HepG2 (cell line): ENCODE data around the gene FAM193A. TPM values are rescaled to one million over a fixed set of nuclear protein-coding genes. Genes with fewer than 3 reads are reported as not detected.

Experiments
- ATAC-seq: fragments of 200-7000 bp; cut with Tn5 transposase; 3 replicates; pipeline ENCODE4 v1.9.1; 2020; ENCODE audit warnings: mild to moderate bottlenecking, moderate library complexity
- BruUV-seq: library from RNA; stranded (reverse); fragments of 400-500 nt; replicated peaks from 2 replicates; lab custom pipeline; 2021; lab: Mats Ljungman, UMichigan
- CTCF ChIA-PET: fragments of 300-600 bp; formaldehyde crosslinking; extraction: SDS; loops from one replicate; lab custom pipeline; 2021; ENCODE audit warnings: low total read pairs, inconsistent platforms, low intra/inter-chr PET ratio; lab: Yijun Ruan, JAX
- POLR2A ChIA-PET: fragments of 350-600 bp; sonication (Branson Sonifier 250); formaldehyde crosslinking; loops from one replicate; lab custom pipeline; 2020; ENCODE audit warnings: antibody characterized with exemption, inconsistent platforms; lab: Yijun Ruan, JAX
- DNase-seq: peaks from one replicate; pipeline ENCODE4 v3.0.0-alpha.2; 2015; ENCODE audit warnings: low spot score
- FAIRE-seq: peaks from 3 replicates; lab custom pipeline; 2011; peaks lifted over from hg19 to GRCh38; lab: Jason Lieb, UNC
- H2AFZ ChIP-seq: one replicate; pipeline ENCODE4 v1.6.1; 2011; ENCODE audit warnings: low read length, inconsistent platforms
- H3K27ac ChIP-seq: fragments of 300-600 bp; 3 replicates; pipeline ENCODE4 v1.8.0; 2011; ENCODE audit warnings: mixed run types, mild to moderate bottlenecking, mixed read lengths, low read length, inconsistent platforms; ENCODE audit not compliant: insufficient read depth; ENCODE audit errors: extremely low read length
- H3K27me3 ChIP-seq, 2 experiments: fragments of 200-600 bp in 1 of 2; 2 replicates in 1 of 2; 3 replicates in 1 of 2; pipeline versions ENCODE4 v1.6.0 to v1.8.0; 2011; ENCODE audit warnings: low read length in 2 of 2, mild to moderate bottlenecking in 2 of 2, moderate library complexity in 2 of 2, inconsistent platforms in 1 of 2; ENCODE audit not compliant: insufficient read depth in 2 of 2, control insufficient read depth in 1 of 2
- H3K36me3 ChIP-seq, 2 experiments: fragments of 200-600 bp in 1 of 2; replicated peaks in 1 of 2; 2 replicates in 1 of 2; 3 replicates in 1 of 2; pipeline versions ENCODE4 v1.5.1 to v1.8.0; 2011; ENCODE audit warnings: low read length in 2 of 2, inconsistent platforms in 1 of 2; ENCODE audit not compliant: insufficient read depth in 2 of 2, control insufficient read depth in 1 of 2
- H3K4me1 ChIP-seq: 2 replicates; pipeline ENCODE4 v1.5.1; 2012; ENCODE audit warnings: low read length, inconsistent platforms; ENCODE audit not compliant: insufficient read depth
- H3K4me2 ChIP-seq: 2 replicates; pipeline ENCODE4 v1.6.0; 2011; ENCODE audit warnings: low read depth, low read length, inconsistent platforms
- H3K4me3 ChIP-seq, 3 experiments: fragments of 200-600 bp in 1 of 3; sonication (generic), shearing (Covaris generic) in 1 of 3; replicated peaks in 1 of 3; 2 replicates each; pipeline ENCODE4 v1.5.1; 2011 to 2016; ENCODE audit warnings: low read length in 3 of 3, inconsistent platforms in 2 of 3, low read depth in 2 of 3, mild to moderate bottlenecking in 2 of 3, control low read depth in 1 of 3, mixed read lengths in 1 of 3; ENCODE audit not compliant: insufficient read depth in 1 of 3
- H3K79me2 ChIP-seq: one replicate; pipeline ENCODE4 v1.6.1; 2011; ENCODE audit warnings: low read length, inconsistent platforms; ENCODE audit not compliant: insufficient read depth
- H3K9ac ChIP-seq: 2 replicates; pipeline ENCODE4 v1.6.0; 2011; ENCODE audit warnings: mild to moderate bottlenecking, low read depth, low read length, inconsistent platforms; ENCODE audit not compliant: insufficient read depth
- H3K9me3 ChIP-seq: 2 replicates; pipeline ENCODE4 v1.5.1; 2012; ENCODE audit warnings: mild to moderate bottlenecking, low read length
- H4K20me1 ChIP-seq: 2 replicates; pipeline ENCODE4 v1.6.0; 2011; ENCODE audit warnings: inconsistent platforms, mild to moderate bottlenecking, low read length, moderate library complexity; ENCODE audit not compliant: insufficient read depth
- AHR ChIP-seq: IDR thresholded peaks from 2 replicates; pipeline ENCODE4 v1.6.1; 2018; ENCODE audit warnings: missing genetic modification reagents, missing compliant biosample characterization
- ARNT ChIP-seq: fragments of 450-650 bp; IDR thresholded peaks from 2 replicates; pipeline ENCODE4 v1.6.1; 2017
- ARNTL ChIP-seq: sonication (generic); formaldehyde crosslinking; IDR thresholded peaks from 2 replicates; pipeline ENCODE4 v1.4.0; 2020; ENCODE audit warnings: mild to moderate bottlenecking, missing genetic modification reagents
- FOXJ3 ChIP-seq: sonication (generic); formaldehyde crosslinking; IDR thresholded peaks from 2 replicates; pipeline ENCODE4 v1.4.0; 2020; ENCODE audit warnings: missing genetic modification reagents, mild to moderate bottlenecking, borderline replicate concordance
- FOXM1 ChIP-seq: sonication (generic); formaldehyde crosslinking; IDR thresholded peaks from 2 replicates; pipeline ENCODE4 v1.5.0; 2020; ENCODE audit warnings: missing genetic modification reagents
- HNF4G ChIP-seq, 2 experiments: sonication (generic) in 1 of 2; formaldehyde crosslinking in 1 of 2; IDR thresholded peaks; 2 replicates each; pipeline versions ENCODE4 v1.4.0 to v1.6.1; 2011 to 2020; ENCODE audit warnings: borderline replicate concordance in 2 of 2, low read depth in 2 of 2, mild to moderate bottlenecking in 2 of 2, low read length in 1 of 2, missing genetic modification reagents in 1 of 2, moderate library complexity in 1 of 2
- HOXA9 ChIP-seq: sonication (generic); formaldehyde crosslinking; IDR thresholded peaks from 2 replicates; pipeline ENCODE4 v1.8.1; 2022; ENCODE audit warnings: missing genetic modification reagents, mild to moderate bottlenecking, moderate library complexity, borderline replicate concordance
- MAFF ChIP-seq: IDR thresholded peaks from 2 replicates; pipeline ENCODE4 v1.6.1; 2011; ENCODE audit warnings: low read depth, low read length, improper control_type of control experiment
- MED13 ChIP-seq: sonication (generic); formaldehyde crosslinking; IDR thresholded peaks from 2 replicates; pipeline ENCODE4 v1.5.0; 2020; ENCODE audit warnings: missing genetic modification reagents
- MIER3 ChIP-seq: IDR thresholded peaks from 2 replicates; pipeline ENCODE4 v1.6.1; 2016; ENCODE audit warnings: missing compliant biosample characterization, borderline replicate concordance
- MIXL1 ChIP-seq: IDR thresholded peaks from 2 replicates; pipeline ENCODE4 v1.6.1; 2016
- NFKBIZ ChIP-seq: IDR thresholded peaks from 2 replicates; pipeline ENCODE4 v1.6.1; 2018; ENCODE audit warnings: missing genetic modification reagents, missing compliant biosample characterization
- NONO ChIP-seq, 2 experiments: fragments of 450-650 bp in 1 of 2; sonication (generic) in 1 of 2; formaldehyde crosslinking in 1 of 2; IDR thresholded peaks in 1 of 2; conservative IDR thresholded peaks in 1 of 2; 2 replicates each; pipeline versions ENCODE4 v1.6.1 to v1.8.0; 2017 to 2022; ENCODE audit warnings: mild to moderate bottlenecking in 1 of 2, missing genetic modification reagents in 1 of 2, moderate library complexity in 1 of 2
- PAF1 ChIP-seq: IDR thresholded peaks from 2 replicates; pipeline ENCODE4 v1.6.1; 2016; ENCODE audit warnings: missing genetic modification reagents, missing compliant biosample characterization
- PHF21A ChIP-seq: sonication (generic); formaldehyde crosslinking; IDR thresholded peaks from 2 replicates; pipeline ENCODE4 v1.5.0; 2020; ENCODE audit warnings: mild to moderate bottlenecking, missing genetic modification reagents
- POLR2A ChIP-seq, 2 experiments: IDR thresholded peaks; 2 replicates each; pipeline ENCODE4 v1.6.1; 2011; ENCODE audit warnings: low read depth in 2 of 2, low read length in 2 of 2, mild to moderate bottlenecking in 1 of 2, moderate library complexity in 1 of 2; ENCODE audit not compliant: insufficient read depth in 1 of 2
- RFXAP ChIP-seq: sonication (generic); formaldehyde crosslinking; IDR thresholded peaks from 2 replicates; pipeline ENCODE4 v1.4.0; 2020; ENCODE audit warnings: missing genetic modification reagents, borderline replicate concordance
- SATB2 ChIP-seq: sonication (generic); formaldehyde crosslinking; IDR thresholded peaks from 2 replicates; pipeline ENCODE4 v1.5.0; 2020; ENCODE audit warnings: missing genetic modification reagents
- U2AF1 ChIP-seq: fragments of 200-400 bp; formaldehyde crosslinking; optimal IDR thresholded peaks from 2 replicates; pipeline ENCODE3; 2017; ENCODE audit warnings: mild to moderate bottlenecking, low read depth, low read length
- XBP1 ChIP-seq: sonication (generic); formaldehyde crosslinking; IDR thresholded peaks from 2 replicates; pipeline ENCODE4 v1.5.0; 2020; ENCODE audit warnings: missing genetic modification reagents
- ZNF121 ChIP-seq: sonication (generic); formaldehyde crosslinking; IDR thresholded peaks from 2 replicates; pipeline ENCODE4 v1.5.0; 2020; ENCODE audit warnings: mild to moderate bottlenecking, missing genetic modification reagents
- ZNF572 ChIP-seq: sonication (generic); formaldehyde crosslinking; IDR thresholded peaks from 2 replicates; pipeline ENCODE4 v1.5.1; 2020; ENCODE audit warnings: mild to moderate bottlenecking, missing genetic modification reagents
- WGBS: methylation state at CpG from one replicate; pipeline ENCODE4 v1.1.6; 2017; ENCODE audit warnings: low lambda C conversion rate; 5-methylcytosine and 5-hydroxymethylcytosine counted together
- in situ Hi-C: cut with HindIII; loops from 2 replicates; pipeline ENCODE4 v1.10.0; 2017; ENCODE audit warnings: low pct_unique_long_range_greater_than_20kb; ENCODE audit not compliant: extremely low pct_ligation_motif_present
- intact Hi-C: fragments of 100-400 bp; cut with micrococcal nuclease; formaldehyde crosslinking; loops from one replicate; pipeline ENCODE4 v1.10.0; 2022; ENCODE audit not compliant: unreplicated experiment
- polyA plus RNA-seq, 8 experiments: library from polyadenylated mRNA; depleted of rRNA in 3 of 8; stranded (reverse) in 7 of 8; unstranded in 1 of 8; fragments of >200 nt; fragmentation: Illumina TruSeq in 4 of 8; extraction: Trizol in 4 of 8; gene quantifications; 2 replicates each; pipeline versions ENCODE4 v1.2.1 to v1.2.3, GENCODE V29; 2011 to 2016; ENCODE audit warnings: low read depth in 4 of 8, missing spikeins in 1 of 8, mixed read lengths in 1 of 8; ENCODE audit not compliant: insufficient read depth in 1 of 8
- total RNA-seq, 5 experiments: library from RNA; depleted of rRNA; stranded (reverse); fragments of >200 nt; fragmentation: Illumina TruSeq; extraction: Trizol; gene quantifications; 2 replicates each; pipeline ENCODE4 v1.2.3, GENCODE V29; 2016; ENCODE audit warnings: low read depth in 1 of 5
- TF ChIP-seq, protein P1 (sequence below), 2 experiments: sonication (generic) in 1 of 2; formaldehyde crosslinking in 1 of 2; IDR thresholded peaks; 2 replicates each; pipeline versions ENCODE4 v1.4.0 to v1.6.1; 2018 to 2020; ENCODE audit warnings: missing genetic modification reagents in 2 of 2, borderline replicate concordance in 1 of 2, low read depth in 1 of 2, mild to moderate bottlenecking in 1 of 2, missing biosample characterization in 1 of 2
- TF ChIP-seq, protein P2 (sequence below): sonication (generic); formaldehyde crosslinking; IDR thresholded peaks from 2 replicates; pipeline ENCODE4 v1.8.0; 2022; ENCODE audit warnings: mild to moderate bottlenecking, missing genetic modification reagents; ENCODE audit not compliant: insufficient replicate concordance

Gene FAM193A
- total and polyA plus RNA-seq, 2 of the 13 experiments (the other 11 are each of a cell fraction or from before 2014, with no cell fraction given) = 5.7 to 8.7 TPM

DNA sequence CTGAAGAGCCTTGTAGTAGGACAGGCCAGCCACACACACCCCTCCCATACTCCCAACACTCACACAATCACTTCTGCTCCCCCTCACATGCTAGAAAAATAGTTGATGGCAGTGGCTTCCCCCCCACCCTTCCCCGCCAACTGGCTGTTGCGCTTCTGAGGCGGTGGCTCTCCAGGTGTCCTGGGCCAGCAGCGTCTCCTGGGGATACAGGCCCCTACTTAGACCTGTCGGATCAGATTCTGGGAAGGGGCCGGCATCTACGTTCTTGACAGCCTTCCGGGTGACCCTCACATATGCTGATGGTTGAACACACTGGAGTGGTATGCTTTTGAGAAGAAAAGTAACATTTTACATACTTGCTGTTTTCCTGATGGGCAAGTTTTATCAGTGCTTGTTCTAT lies 179.8 kb downstream of the FAM193A start (continued):
- TF ChIP-seq ARNT (no peak), XBP1 (CRISPR knock-in tag) (no peak), PHF21A (CRISPR knock-in tag) (no peak), FOXJ3 (CRISPR knock-in tag) (no peak), ARNTL (CRISPR knock-in tag) (no peak), MIER3 (CRISPR knock-in tag) (no peak)
- TF ChIP-seq, protein P1, sequence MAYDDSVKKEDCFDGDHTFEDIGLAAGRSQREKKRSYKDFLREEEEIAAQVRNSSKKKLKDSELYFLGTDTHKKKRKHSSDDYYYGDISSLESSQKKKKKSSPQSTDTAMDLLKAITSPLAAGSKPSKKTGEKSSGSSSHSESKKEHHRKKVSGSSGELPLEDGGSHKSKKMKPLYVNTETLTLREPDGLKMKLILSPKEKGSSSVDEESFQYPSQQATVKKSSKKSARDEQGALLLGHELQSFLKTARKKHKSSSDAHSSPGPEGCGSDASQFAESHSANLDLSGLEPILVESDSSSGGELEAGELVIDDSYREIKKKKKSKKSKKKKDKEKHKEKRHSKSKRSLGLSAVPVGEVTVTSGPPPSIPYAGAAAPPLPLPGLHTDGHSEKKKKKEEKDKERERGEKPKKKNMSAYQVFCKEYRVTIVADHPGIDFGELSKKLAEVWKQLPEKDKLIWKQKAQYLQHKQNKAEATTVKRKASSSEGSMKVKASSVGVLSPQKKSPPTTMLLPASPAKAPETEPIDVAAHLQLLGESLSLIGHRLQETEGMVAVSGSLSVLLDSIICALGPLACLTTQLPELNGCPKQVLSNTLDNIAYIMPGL (CRISPR knock-in tag; IDR thresholded peaks at IDR 0.05; ENCODE audit: borderline replicate concordance in 1 of 2, low read depth in 1 of 2) = no peak
- TF ChIP-seq, protein P2, sequence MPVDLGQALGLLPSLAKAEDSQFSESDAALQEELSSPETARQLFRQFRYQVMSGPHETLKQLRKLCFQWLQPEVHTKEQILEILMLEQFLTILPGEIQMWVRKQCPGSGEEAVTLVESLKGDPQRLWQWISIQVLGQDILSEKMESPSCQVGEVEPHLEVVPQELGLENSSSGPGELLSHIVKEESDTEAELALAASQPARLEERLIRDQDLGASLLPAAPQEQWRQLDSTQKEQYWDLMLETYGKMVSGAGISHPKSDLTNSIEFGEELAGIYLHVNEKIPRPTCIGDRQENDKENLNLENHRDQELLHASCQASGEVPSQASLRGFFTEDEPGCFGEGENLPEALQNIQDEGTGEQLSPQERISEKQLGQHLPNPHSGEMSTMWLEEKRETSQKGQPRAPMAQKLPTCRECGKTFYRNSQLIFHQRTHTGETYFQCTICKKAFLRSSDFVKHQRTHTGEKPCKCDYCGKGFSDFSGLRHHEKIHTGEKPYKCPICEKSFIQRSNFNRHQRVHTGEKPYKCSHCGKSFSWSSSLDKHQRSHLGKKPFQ (CRISPR knock-in tag) = no peak

DNA sequence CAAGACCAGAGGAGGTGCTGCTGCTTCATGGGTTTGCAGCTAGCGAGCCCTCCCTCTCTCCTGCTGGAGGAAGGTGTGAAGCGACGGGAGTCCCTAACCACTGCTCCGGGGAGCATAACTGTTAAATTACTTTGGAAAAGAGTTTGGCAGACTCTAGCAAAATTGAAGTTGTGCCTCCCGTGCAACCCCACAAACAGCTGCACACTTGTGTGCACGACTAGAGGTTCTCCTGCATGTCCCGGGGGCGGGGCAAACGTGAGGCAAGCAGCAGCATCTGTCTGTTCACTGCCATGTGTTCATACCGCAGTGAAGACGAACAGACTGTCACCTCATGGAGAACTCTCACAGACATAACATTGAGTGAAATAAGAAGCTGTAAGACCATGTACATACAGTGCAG lies 185.1 kb downstream of the FAM193A start:
- POLR2A ChIA-PET = no interaction called here
- no peak for DNase-seq
- no peak overlapping the region for H3K27ac ChIP-seq
- H4K20me1 ChIP-seq = no peaks in the 10 kb centered on the region
- H3K79me2 ChIP-seq = no peaks in the 10 kb centered on the region
- H3K4me3 ChIP-seq = no peak overlapping the region
- peaks cover 11 to 51% of the 10 kb centered on the region in 2 experiments; a peak in 4 of 5 replicates for H3K36me3 ChIP-seq
- FAIRE-seq = no peak
- no TSS peak for BruUV-seq
- in situ Hi-C loops (no loop called here), intact Hi-C loops (no loop called here)
- peak; percentile 37 for ATAC-seq
- H3K9ac ChIP-seq = no peak overlapping the region
- no peak overlapping the region for H3K4me2 ChIP-seq
- CTCF ChIA-PET = no interaction called here
- no peak overlapping the region for H2AFZ ChIP-seq
- no peaks in the 10 kb centered on the region for H3K4me1 ChIP-seq
- H3K27me3 ChIP-seq = no peaks in the 10 kb centered on the region
- 98% methylated on average over 8 of the region's 11 CpGs for WGBS
- no peaks in the 10 kb centered on the region for H3K9me3 ChIP-seq
- TF ChIP-seq HOXA9 (CRISPR knock-in tag) = no peak
- TF ChIP-seq NONO (IDR thresholded peaks at IDR 0.05) = no peak
- no peak for TF ChIP-seq NONO (CRISPR knock-in tag; conservative IDR thresholded peaks at IDR 0.05)
- TF ChIP-seq PAF1 (CRISPR knock-in tag) = no peak
- TF ChIP-seq SATB2 (CRISPR knock-in tag) = no peak
- no peak for TF ChIP-seq POLR2A (IDR thresholded peaks at IDR 0.05; ENCODE audit: insufficient read depth in 1 of 2, low read depth in 2 of 2, low read length in 2 of 2)
- TF ChIP-seq MAFF = no peak
- TF ChIP-seq FOXM1 (CRISPR knock-in tag) = no peak
- no peak for TF ChIP-seq NFKBIZ
- TF ChIP-seq MED13 (CRISPR knock-in tag) = no peak
- TF ChIP-seq RFXAP (CRISPR knock-in tag) = no peak
- TF ChIP-seq U2AF1 = no peak
- no peak for TF ChIP-seq AHR (CRISPR knock-in tag)
- TF ChIP-seq ZNF572 (CRISPR knock-in tag) = no peak
- TF ChIP-seq ZNF121 (CRISPR knock-in tag) = no peak
- no peak for TF ChIP-seq MIXL1 (CRISPR knock-in tag)
- TF ChIP-seq HNF4G (IDR thresholded peaks at IDR 0.05; ENCODE audit: borderline replicate concordance, low read depth, low read length) = no peak
- no peak for TF ChIP-seq HNF4G (CRISPR knock-in tag; IDR thresholded peaks at IDR 0.05; ENCODE audit: borderline replicate concordance, low read depth)
